Left lung (tissue), 10 donors: ENCODE results near the gene ACTRT3. TPM values are rescaled to one million over a fixed set of nuclear protein-coding genes. Genes with fewer than 3 reads are reported as not detected.

ENCODE experiments used
- ATAC-seq: fragments of 200-7000 bp; cut with Tn5 transposase; one replicate; pipeline ENCODE4 v1.9.1; 2020; ENCODE audit warnings: moderate library complexity
- DNase-seq, 4 donors: peaks; one replicate each; pipeline ENCODE4 v3.0.0-alpha.2; 2013 to 2020
- H3K27ac ChIP-seq, 2 donors: fragments of 200-600 bp; sonication (generic) in 1 of 2; one replicate each; pipeline versions ENCODE4 v1.5.0 to v1.8.0; 2020 to 2021
- H3K27me3 ChIP-seq, 2 donors: fragments of 200-600 bp; sonication (generic) in 1 of 2; one replicate each; pipeline versions ENCODE4 v1.5.0 to v1.8.0; 2020 to 2021
- H3K36me3 ChIP-seq, 2 donors: fragments of 200-600 bp; sonication (generic) in 1 of 2; one replicate each; pipeline versions ENCODE4 v1.5.0 to v1.8.0; 2020 to 2021
- H3K4me1 ChIP-seq, 2 donors: fragments of 200-600 bp; one replicate each; pipeline ENCODE4 v1.8.0; 2021
- H3K4me3 ChIP-seq, 2 donors: fragments of 200-600 bp; sonication (generic) in 1 of 2; one replicate each; pipeline versions ENCODE4 v1.5.0 to v1.8.0; 2020 to 2021; ENCODE audit warnings: mild to moderate bottlenecking in 1 of 2
- H3K9me3 ChIP-seq, 2 donors: fragments of 200-600 bp; sonication (generic) in 1 of 2; one replicate each; pipeline versions ENCODE4 v1.5.0 to v1.8.0; 2020 to 2021
- CTCF ChIP-seq, 2 donors: fragments of 200-600 bp; sonication (generic) in 1 of 2; IDR thresholded peaks; one replicate each; pipeline versions ENCODE4 v1.5.0 to v1.8.0; 2021; ENCODE audit warnings: antibody characterized with exemption in 2 of 2
- intact Hi-C, 2 donors: fragments of 100-400 bp; cut with DNase I; formaldehyde crosslinking; loops; one replicate each; pipeline versions ENCODE4 v1.11.2 to v1.14.2; 2022
- polyA plus RNA-seq, 6 donors: library from polyadenylated mRNA; unstranded; fragments of 120-200 nt; gene quantifications; one replicate each; pipeline ENCODE4 v1.2.1, GENCODE V29; 2013; ENCODE audit not compliant: insufficient read length in 6 of 6
- total RNA-seq, 2 donors: library from RNA; stranded (reverse); fragmentation: NEBNext Ultra II Directional; extraction: Animal tissue kit (Norgen Biotek cat#: 25700); gene quantifications; one replicate each; pipeline ENCODE4 v1.2.1, GENCODE V29; 2021
- donor health status: DM: no; HTN: yes; CAD: no.
- donor health status: DM: no; HTN: no; CAD: no.

The ACTRT3 gene
- total and polyA plus RNA-seq, 8 donors, result 1.5 to 3.5 (median 2.7) TPM

DNA sequence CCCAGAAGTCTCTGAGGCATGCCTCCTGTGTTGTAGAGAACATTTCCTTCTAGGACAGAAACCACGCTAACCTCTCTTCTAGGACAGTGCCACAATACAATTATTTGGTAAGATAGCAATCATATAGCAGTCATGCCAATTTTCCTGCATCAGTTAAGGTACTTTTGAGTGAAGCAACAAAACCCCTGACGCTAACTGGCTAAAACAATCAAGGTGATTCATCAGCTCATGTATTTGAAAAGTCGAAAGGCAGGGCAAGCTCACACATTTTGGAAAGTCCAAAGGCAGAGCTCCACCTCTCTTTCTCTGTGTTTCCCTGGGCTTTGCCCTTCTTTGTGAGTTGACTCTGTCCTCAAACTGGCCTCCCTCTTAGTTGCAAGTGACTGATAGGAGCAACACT is 14.7 kb downstream of the ACTRT3 start:
- Histone ChIP-seq H3K9me3 (no peaks in the 10 kb centered on the region), H3K36me3 (no peaks in the 10 kb centered on the region), H3K27me3 (peaks cover 0 to 4% of the 10 kb centered on the region in 2 donors), H3K27ac (no peak overlapping the region), H3K4me3 (no peak overlapping the region), H3K4me1 (no peaks in the 10 kb centered on the region)
- DNase-seq, result no peak
- ATAC-seq, result no peak
- intact Hi-C loops, result no loop called here
- no peak for TF ChIP-seq CTCF (IDR thresholded peaks at IDR 0.05)

DNA sequence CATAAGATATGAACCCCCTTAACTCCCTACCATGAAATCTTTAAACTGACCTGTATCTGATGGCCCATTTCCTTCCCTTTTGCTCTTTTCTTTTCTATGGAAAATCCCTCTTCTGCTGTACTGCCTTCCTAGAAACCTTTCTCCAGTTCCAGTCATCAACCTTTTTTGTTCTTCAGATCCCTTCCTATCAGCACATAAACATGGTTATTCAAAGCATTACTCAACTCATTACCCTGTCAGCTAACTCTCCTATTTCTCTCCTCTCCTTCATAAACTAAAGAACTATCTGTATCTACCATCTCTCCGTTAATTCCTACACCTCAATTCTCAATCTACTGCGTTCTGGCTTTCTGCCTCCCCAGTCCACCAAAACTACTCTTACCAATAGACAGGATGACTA is 17.5 kb downstream of the ACTRT3 start:
- TF ChIP-seq CTCF (IDR thresholded peaks at IDR 0.05), result no peak
- intact Hi-C loops, result no loop called here
- no peaks in the 10 kb centered on the region for H3K4me1 ChIP-seq
- peaks cover 0 to 17% of the 10 kb centered on the region in 2 donors for H3K27me3 ChIP-seq
- no peaks in the 10 kb centered on the region for H3K9me3 ChIP-seq
- DNase-seq (no peak), ATAC-seq (no peak)
- no peaks in the 10 kb centered on the region for H3K36me3 ChIP-seq
- H3K4me3 ChIP-seq, result no peak overlapping the region
- no peak overlapping the region for H3K27ac ChIP-seq

- intact Hi-C loops, result no loop called here
- Histone ChIP-seq H3K27me3 (peaks cover 0 to 17% of the 10 kb centered on the region in 2 donors), H3K36me3 (no peaks in the 10 kb centered on the region), H3K4me1 (no peaks in the 10 kb centered on the region), H3K4me3 (no peak overlapping the region), H3K9me3 (no peaks in the 10 kb centered on the region), H3K27ac (no peak overlapping the region)
- ATAC-seq, result no peak
- TF ChIP-seq CTCF (IDR thresholded peaks at IDR 0.05), result no peak
- DNase-seq, result no peak
Measured at GRCh38 chr3:169750665-169751064, 18.7 kb downstream of the ACTRT3 start.

DNA sequence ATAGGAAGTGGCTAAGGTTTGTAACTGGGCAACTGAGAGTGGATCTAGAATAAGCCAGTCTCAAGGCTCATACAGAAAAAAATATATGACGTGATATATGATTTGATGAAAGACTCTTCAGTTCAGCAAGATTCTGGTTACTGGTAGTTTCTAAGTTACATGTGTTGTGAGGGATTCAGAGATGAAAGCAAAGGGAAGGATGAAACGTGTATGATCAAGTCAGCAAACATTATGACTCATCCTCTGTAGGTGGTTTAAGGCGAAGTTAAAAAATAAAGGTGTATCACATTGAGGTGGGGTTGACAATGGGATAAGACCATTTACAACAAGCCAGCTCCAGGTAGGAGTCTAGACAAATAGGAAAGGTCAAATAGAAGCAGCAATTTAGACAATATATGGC is 20.7 kb downstream of the ACTRT3 start:
- DNase-seq, result no peak
- Histone ChIP-seq H3K27me3 (peaks cover 0 to 17% of the 10 kb centered on the region in 2 donors), H3K4me3 (no peak overlapping the region), H3K27ac (no peak overlapping the region), H3K36me3 (no peaks in the 10 kb centered on the region), H3K9me3 (no peaks in the 10 kb centered on the region), H3K4me1 (no peaks in the 10 kb centered on the region)
- TF ChIP-seq CTCF (IDR thresholded peaks at IDR 0.05), result no peak
- ATAC-seq, result no peak
- intact Hi-C loops, result no loop called here

- DNase-seq (no peak), ATAC-seq (no peak)
- no peak overlapping the region for H3K4me3 ChIP-seq
- H3K4me1 ChIP-seq, result no peaks in the 10 kb centered on the region
- no peaks in the 10 kb centered on the region for H3K9me3 ChIP-seq
- intact Hi-C loops, result no loop called here
- H3K36me3 ChIP-seq, result no peaks in the 10 kb centered on the region
- TF ChIP-seq CTCF (IDR thresholded peaks at IDR 0.05), result no peak
- H3K27me3 ChIP-seq, result peaks cover 0 to 17% of the 10 kb centered on the region in 2 donors
- H3K27ac ChIP-seq, result no peak overlapping the region
Measured at GRCh38 chr3:169746924-169747323, 22.4 kb downstream of the ACTRT3 start.
